NT2/D1 (cell line): Measurements from ENCODE around the gene NELL1.

Experiments used
- SUZ12 ChIP-seq: IDR thresholded peaks from 2 replicates; pipeline ENCODE4 v1.6.1; 2011; ENCODE audit not compliant: insufficient read length, insufficient read depth; ENCODE audit errors: extremely low read depth
- YY1 ChIP-seq: IDR thresholded peaks from 2 replicates; pipeline ENCODE4 v1.6.1; 2011; ENCODE audit not compliant: insufficient read length, insufficient read depth

GRCh38 chr11:21412652-21413383 lies 743.4 kb downstream of the NELL1 start:
- TF ChIP-seq YY1: no peak
- no peak for TF ChIP-seq SUZ12
